ENCODE results near the gene SLC6A12.

The SLC6A12 gene

GRCh38 chr12:202081-202731 lies 11.8 kb downstream of the SLC6A12 start:
- TF ChIP-seq GABPA (IDR thresholded peaks at IDR 0.05; ENCODE audit: low read depth) (no peak), POLR2AphosphoS5 (IDR thresholded peaks at IDR 0.05; ENCODE audit: low read depth) (no peak), SPI1 (IDR thresholded peaks at IDR 0.05; ENCODE audit: borderline replicate concordance, low read depth) (no peak)
- TF ChIP-seq, protein P1, sequence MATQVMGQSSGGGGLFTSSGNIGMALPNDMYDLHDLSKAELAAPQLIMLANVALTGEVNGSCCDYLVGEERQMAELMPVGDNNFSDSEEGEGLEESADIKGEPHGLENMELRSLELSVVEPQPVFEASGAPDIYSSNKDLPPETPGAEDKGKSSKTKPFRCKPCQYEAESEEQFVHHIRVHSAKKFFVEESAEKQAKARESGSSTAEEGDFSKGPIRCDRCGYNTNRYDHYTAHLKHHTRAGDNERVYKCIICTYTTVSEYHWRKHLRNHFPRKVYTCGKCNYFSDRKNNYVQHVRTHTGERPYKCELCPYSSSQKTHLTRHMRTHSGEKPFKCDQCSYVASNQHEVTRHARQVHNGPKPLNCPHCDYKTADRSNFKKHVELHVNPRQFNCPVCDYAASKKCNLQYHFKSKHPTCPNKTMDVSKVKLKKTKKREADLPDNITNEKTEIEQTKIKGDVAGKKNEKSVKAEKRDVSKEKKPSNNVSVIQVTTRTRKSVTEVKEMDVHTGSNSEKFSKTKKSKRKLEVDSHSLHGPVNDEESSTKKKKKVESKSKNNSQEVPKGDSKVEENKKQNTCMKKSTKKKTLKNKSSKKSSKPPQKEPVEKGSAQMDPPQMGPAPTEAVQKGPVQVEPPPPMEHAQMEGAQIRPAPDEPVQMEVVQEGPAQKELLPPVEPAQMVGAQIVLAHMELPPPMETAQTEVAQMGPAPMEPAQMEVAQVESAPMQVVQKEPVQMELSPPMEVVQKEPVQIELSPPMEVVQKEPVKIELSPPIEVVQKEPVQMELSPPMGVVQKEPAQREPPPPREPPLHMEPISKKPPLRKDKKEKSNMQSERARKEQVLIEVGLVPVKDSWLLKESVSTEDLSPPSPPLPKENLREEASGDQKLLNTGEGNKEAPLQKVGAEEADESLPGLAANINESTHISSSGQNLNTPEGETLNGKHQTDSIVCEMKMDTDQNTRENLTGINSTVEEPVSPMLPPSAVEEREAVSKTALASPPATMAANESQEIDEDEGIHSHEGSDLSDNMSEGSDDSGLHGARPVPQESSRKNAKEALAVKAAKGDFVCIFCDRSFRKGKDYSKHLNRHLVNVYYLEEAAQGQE (IDR thresholded peaks at IDR 0.05; ENCODE audit: insufficient replicate concordance, low read depth), result no peak
- TF ChIP-seq, protein P2, sequence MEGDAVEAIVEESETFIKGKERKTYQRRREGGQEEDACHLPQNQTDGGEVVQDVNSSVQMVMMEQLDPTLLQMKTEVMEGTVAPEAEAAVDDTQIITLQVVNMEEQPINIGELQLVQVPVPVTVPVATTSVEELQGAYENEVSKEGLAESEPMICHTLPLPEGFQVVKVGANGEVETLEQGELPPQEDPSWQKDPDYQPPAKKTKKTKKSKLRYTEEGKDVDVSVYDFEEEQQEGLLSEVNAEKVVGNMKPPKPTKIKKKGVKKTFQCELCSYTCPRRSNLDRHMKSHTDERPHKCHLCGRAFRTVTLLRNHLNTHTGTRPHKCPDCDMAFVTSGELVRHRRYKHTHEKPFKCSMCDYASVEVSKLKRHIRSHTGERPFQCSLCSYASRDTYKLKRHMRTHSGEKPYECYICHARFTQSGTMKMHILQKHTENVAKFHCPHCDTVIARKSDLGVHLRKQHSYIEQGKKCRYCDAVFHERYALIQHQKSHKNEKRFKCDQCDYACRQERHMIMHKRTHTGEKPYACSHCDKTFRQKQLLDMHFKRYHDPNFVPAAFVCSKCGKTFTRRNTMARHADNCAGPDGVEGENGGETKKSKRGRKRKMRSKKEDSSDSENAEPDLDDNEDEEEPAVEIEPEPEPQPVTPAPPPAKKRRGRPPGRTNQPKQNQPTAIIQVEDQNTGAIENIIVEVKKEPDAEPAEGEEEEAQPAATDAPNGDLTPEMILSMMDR (IDR thresholded peaks at IDR 0.05; ENCODE audit: insufficient read depth, low read length), result no peak
- Histone ChIP-seq H3K27me3 (ENCODE audit: insufficient read depth, poor library complexity, severe bottlenecking) (peaks cover 14% of the 10 kb centered on the region), H3K4me3 (replicated peaks; ENCODE audit: insufficient read depth, low read length) (no peak overlapping the region), H3K27ac (replicated peaks) (no peak overlapping the region)
- no peak for DNase-seq (ENCODE audit: low read depth in 1 of 2, low spot score in 1 of 2)

- H3K4me3 ChIP-seq (replicated peaks; ENCODE audit: insufficient read depth, low read length), result no peak overlapping the region
- no peak for DNase-seq (ENCODE audit: low read depth in 1 of 2, low spot score in 1 of 2)
- H3K27me3 ChIP-seq (ENCODE audit: insufficient read depth, poor library complexity, severe bottlenecking), result peaks cover 14% of the 10 kb centered on the region
- TF ChIP-seq, protein P2 (IDR thresholded peaks at IDR 0.05; ENCODE audit: insufficient read depth, low read length), result no peak
- TF ChIP-seq GABPA (IDR thresholded peaks at IDR 0.05; ENCODE audit: low read depth) (no peak), SPI1 (IDR thresholded peaks at IDR 0.05; ENCODE audit: borderline replicate concordance, low read depth) (no peak), POLR2AphosphoS5 (IDR thresholded peaks at IDR 0.05; ENCODE audit: low read depth) (no peak)
- TF ChIP-seq, protein P1 (IDR thresholded peaks at IDR 0.05; ENCODE audit: insufficient replicate concordance, low read depth), result no peak
- no peak overlapping the region for H3K27ac ChIP-seq (replicated peaks)
Measured at GRCh38 chr12:201361-201760, 12.6 kb downstream of the SLC6A12 start.

- no peak overlapping the region for H3K4me3 ChIP-seq (replicated peaks; ENCODE audit: insufficient read depth, low read length)
- H3K27ac ChIP-seq (replicated peaks), result no peak overlapping the region
- H3K27me3 ChIP-seq (ENCODE audit: insufficient read depth, poor library complexity, severe bottlenecking), result peaks cover 3% of the 10 kb centered on the region
- TF ChIP-seq, protein P1 (IDR thresholded peaks at IDR 0.05; ENCODE audit: insufficient replicate concordance, low read depth), result no peak
- no peak for TF ChIP-seq POLR2AphosphoS5 (IDR thresholded peaks at IDR 0.05; ENCODE audit: low read depth)
- TF ChIP-seq, protein P2 (IDR thresholded peaks at IDR 0.05; ENCODE audit: insufficient read depth, low read length), result no peak
- TF ChIP-seq GABPA (IDR thresholded peaks at IDR 0.05; ENCODE audit: low read depth), result no peak
- TF ChIP-seq SPI1 (IDR thresholded peaks at IDR 0.05; ENCODE audit: borderline replicate concordance, low read depth), result no peak
- no peak for DNase-seq (ENCODE audit: low read depth in 1 of 2, low spot score in 1 of 2)
Measured at GRCh38 chr12:198705-199104, 15.3 kb downstream of the SLC6A12 start.

Measured in HL-60 (cell line).